MV-4-11 (cell line): Measurements from ENCODE around the gene HYAL4.
"Not testable (repeated sequence)": the region's sequence is repeated elsewhere in the genome, so short reads cannot be mapped to it uniquely, and the experiment has no call there.

Experiments used
- DNase-seq: peaks from one replicate; lab custom pipeline; 2025; lab: John Stamatoyannopoulos, UW

The HYAL4 gene

GRCh38 chr7:123844712-123845219 is at the start of gene HYAL4:
TSS of gene HYAL4 (plus strand) at chr7:123845169. CDS start at chr7:123868274, 23,105 bp downstream.
- DNase-seq, result no peak

- DNase-seq, result no peak
These were observed 49.1 kb upstream of the HYAL4 start for GRCh38 chr7:123795917-123796316.

GRCh38 chr7:123796568-123796967 is 48.4 kb upstream of the HYAL4 start:
- DNase-seq, result no peak

- peak; percentile 32 for DNase-seq
These were observed 47.1 kb upstream of the HYAL4 start for GRCh38 chr7:123797673-123798531.

- DNase-seq, result no peak
These were observed 46.3 kb upstream of the HYAL4 start for GRCh38 chr7:123798532-123799188.

GRCh38 chr7:123802249-123802648 is 42.7 kb upstream of the HYAL4 start:
- no peak for DNase-seq

GRCh38 chr7:123805287-123805686 is 39.7 kb upstream of the HYAL4 start:
- no peak for DNase-seq

GRCh38 chr7:123809471-123809870 is 35.5 kb upstream of the HYAL4 start:
- no peak for DNase-seq

GRCh38 chr7:123811056-123811455 is 33.9 kb upstream of the HYAL4 start:
- DNase-seq, result no peak

GRCh38 chr7:123816916-123817315 is 28.1 kb upstream of the HYAL4 start:
- DNase-seq, result no peak

GRCh38 chr7:123819001-123819400 is 26.0 kb upstream of the HYAL4 start:
- no peak for DNase-seq

- not testable (repeated sequence) for DNase-seq
These were observed 25.2 kb upstream of the HYAL4 start for GRCh38 chr7:123819795-123820194.

GRCh38 chr7:123820864-123821263 is 24.1 kb upstream of the HYAL4 start:
- no peak for DNase-seq

- no peak for DNase-seq
These were observed 23.6 kb upstream of the HYAL4 start for GRCh38 chr7:123821320-123821719.

- DNase-seq, result no peak
These were observed 20.8 kb upstream of the HYAL4 start for GRCh38 chr7:123823898-123824753.

GRCh38 chr7:123824754-123825067 is 20.3 kb upstream of the HYAL4 start:
- no peak for DNase-seq

GRCh38 chr7:123828805-123829204 is 16.2 kb upstream of the HYAL4 start:
- no peak for DNase-seq

GRCh38 chr7:123836656-123837055 is 8.3 kb upstream of the HYAL4 start:
- DNase-seq, result no peak

- DNase-seq, result not testable (repeated sequence)
These were observed 5.9 kb upstream of the HYAL4 start for GRCh38 chr7:123839106-123839505.

GRCh38 chr7:123844142-123844541 is 827 bp upstream of the HYAL4 start:
- not testable (repeated sequence) for DNase-seq

GRCh38 chr7:123845823-123846216 is 851 bp downstream of the HYAL4 start:
- DNase-seq, result no peak

GRCh38 chr7:123846217-123846891 is 1.4 kb downstream of the HYAL4 start:
- no peak for DNase-seq
